SK-N-SH treated with all-trans-retinoic acid at 6 μM for 48 hours (cell line): ENCODE measurements around the gene EHD4.

ENCODE experiments used
- ATAC-seq: fragments of 200-7000 bp; cut with Tn5 transposase; 3 replicates; pipeline ENCODE4 v1.9.1; 2020; ENCODE audit warnings: mild to moderate bottlenecking, moderate library complexity
- ARNTL ChIP-seq: fragments of 450-650 bp; formaldehyde crosslinking; IDR thresholded peaks from 2 replicates; pipeline ENCODE4 v1.5.0; 2020; ENCODE audit warnings: low read depth, mild to moderate bottlenecking, moderate library complexity, borderline replicate concordance
- BACH2 ChIP-seq: fragments of 250-450 bp; sonication (Bioruptor Pico); IDR thresholded peaks from 2 replicates; pipeline ENCODE4 v1.9.0; 2021; ENCODE audit warnings: mild to moderate bottlenecking, borderline replicate concordance
- CREB5 ChIP-seq: fragments of 250-450 bp; sonication (Bioruptor Pico); IDR thresholded peaks from 2 replicates; pipeline ENCODE4 v1.5.1; 2020; ENCODE audit warnings: low read depth, mild to moderate bottlenecking, moderate library complexity
- ESRRG ChIP-seq: fragments of 250-450 bp; sonication (Bioruptor Pico); IDR thresholded peaks from 2 replicates; pipeline ENCODE4 v1.6.1; 2021; ENCODE audit warnings: mild to moderate bottlenecking
- ISL1 ChIP-seq: fragments of 250-450 bp; sonication (Bioruptor Pico); IDR thresholded peaks from 2 replicates; pipeline ENCODE4 v2.1.2; 2022; ENCODE audit warnings: mild to moderate bottlenecking, moderate library complexity
- OSR1 ChIP-seq: fragments of 250-450 bp; sonication (Bioruptor Pico); IDR thresholded peaks from 2 replicates; pipeline ENCODE4 v1.8.0; 2022; ENCODE audit warnings: moderate library complexity, mild to moderate bottlenecking, inconsistent platforms
- PPARA ChIP-seq: fragments of 250-450 bp; sonication (Bioruptor Pico); IDR thresholded peaks from 2 replicates; pipeline ENCODE4 v1.5.0; 2020; ENCODE audit warnings: mild to moderate bottlenecking, borderline replicate concordance
- RARB ChIP-seq: fragments of 250-450 bp; sonication (Bioruptor Pico); IDR thresholded peaks from 2 replicates; pipeline ENCODE4 v1.8.0; 2021; ENCODE audit warnings: mild to moderate bottlenecking, moderate library complexity
- SNAI2 ChIP-seq: fragments of 250-450 bp; sonication (Bioruptor Pico); IDR thresholded peaks from 2 replicates; pipeline ENCODE4 v1.5.0; 2020; ENCODE audit warnings: mild to moderate bottlenecking, moderate library complexity
- TCF4 ChIP-seq: fragments of 250-450 bp; sonication (Bioruptor Pico); IDR thresholded peaks from 2 replicates; pipeline ENCODE4 v1.8.0; 2021; ENCODE audit warnings: mild to moderate bottlenecking, moderate library complexity, borderline replicate concordance
- TOX ChIP-seq: fragments of 250-450 bp; sonication (Bioruptor Pico); IDR thresholded peaks from 2 replicates; pipeline ENCODE4 v1.8.0; 2021; ENCODE audit warnings: mild to moderate bottlenecking, moderate library complexity, borderline replicate concordance
- ZC3H10 ChIP-seq: fragments of 250-450 bp; sonication (Bioruptor Pico); IDR thresholded peaks from 2 replicates; pipeline ENCODE4 v1.5.1; 2021; ENCODE audit warnings: mild to moderate bottlenecking, moderate library complexity
- ZFP3 ChIP-seq: fragments of 250-450 bp; sonication (Bioruptor Pico); IDR thresholded peaks from 2 replicates; pipeline ENCODE4 v1.5.0; 2020; ENCODE audit warnings: mild to moderate bottlenecking, moderate library complexity
- ZFP30 ChIP-seq: fragments of 450-650 bp; formaldehyde crosslinking; IDR thresholded peaks from 2 replicates; pipeline ENCODE4 v1.5.0; 2022; ENCODE audit warnings: mild to moderate bottlenecking, moderate library complexity
- ZNF565 ChIP-seq: fragments of 450-650 bp; formaldehyde crosslinking; conservative IDR thresholded peaks from 2 replicates; pipeline ENCODE4 v1.5.0; 2020; ENCODE audit warnings: low read depth, mild to moderate bottlenecking, moderate library complexity
- ZNF70 ChIP-seq: fragments of 450-650 bp; formaldehyde crosslinking; IDR thresholded peaks from 2 replicates; pipeline ENCODE4 v1.5.0; 2020; ENCODE audit warnings: mild to moderate bottlenecking, moderate library complexity
- ZNF8 ChIP-seq: fragments of 450-650 bp; formaldehyde crosslinking; IDR thresholded peaks from 2 replicates; pipeline ENCODE4 v1.5.0; 2020; ENCODE audit warnings: mild to moderate bottlenecking, moderate library complexity
- TF ChIP-seq, protein P1 (sequence below): fragments of 250-450 bp; sonication (Bioruptor Pico); IDR thresholded peaks from 2 replicates; pipeline ENCODE4 v1.8.0; 2020; ENCODE audit warnings: mild to moderate bottlenecking, moderate library complexity, borderline replicate concordance
- TF ChIP-seq, protein P2 (sequence below): fragments of 250-450 bp; sonication (Bioruptor Pico); IDR thresholded peaks from 2 replicates; pipeline ENCODE4 v1.8.0; 2021; ENCODE audit warnings: low read depth, mild to moderate bottlenecking, moderate library complexity, borderline replicate concordance
- TF ChIP-seq, protein P3 (sequence below): fragments of 250-450 bp; sonication (Bioruptor Pico); IDR thresholded peaks from 2 replicates; pipeline ENCODE4 v1.5.0; 2020; ENCODE audit warnings: mild to moderate bottlenecking, moderate library complexity
- TF ChIP-seq, protein P4 (sequence below): fragments of 250-450 bp; sonication (Bioruptor Pico); IDR thresholded peaks from 2 replicates; pipeline ENCODE4 v1.5.1; 2021; ENCODE audit warnings: mild to moderate bottlenecking, moderate library complexity

Gene EHD4

GRCh38 chr15:41987246-41987924 lies 15.0 kb upstream of the EHD4 start:
- ATAC-seq = no peak
- TF ChIP-seq ZC3H10 (CRISPR knock-in tag) (no peak), ZNF70 (no peak), TCF4 (CRISPR knock-in tag) (no peak), BACH2 (CRISPR knock-in tag) (no peak), CREB5 (CRISPR knock-in tag) (no peak), TOX (no peak), ZFP3 (CRISPR knock-in tag) (no peak), ISL1 (CRISPR knock-in tag) (no peak), ZFP30 (CRISPR knock-in tag) (no peak), ZNF565 (CRISPR knock-in tag) (no peak), SNAI2 (CRISPR knock-in tag) (no peak), PPARA (CRISPR knock-in tag) (no peak), ARNTL (no peak)
- TF ChIP-seq, protein P1, sequence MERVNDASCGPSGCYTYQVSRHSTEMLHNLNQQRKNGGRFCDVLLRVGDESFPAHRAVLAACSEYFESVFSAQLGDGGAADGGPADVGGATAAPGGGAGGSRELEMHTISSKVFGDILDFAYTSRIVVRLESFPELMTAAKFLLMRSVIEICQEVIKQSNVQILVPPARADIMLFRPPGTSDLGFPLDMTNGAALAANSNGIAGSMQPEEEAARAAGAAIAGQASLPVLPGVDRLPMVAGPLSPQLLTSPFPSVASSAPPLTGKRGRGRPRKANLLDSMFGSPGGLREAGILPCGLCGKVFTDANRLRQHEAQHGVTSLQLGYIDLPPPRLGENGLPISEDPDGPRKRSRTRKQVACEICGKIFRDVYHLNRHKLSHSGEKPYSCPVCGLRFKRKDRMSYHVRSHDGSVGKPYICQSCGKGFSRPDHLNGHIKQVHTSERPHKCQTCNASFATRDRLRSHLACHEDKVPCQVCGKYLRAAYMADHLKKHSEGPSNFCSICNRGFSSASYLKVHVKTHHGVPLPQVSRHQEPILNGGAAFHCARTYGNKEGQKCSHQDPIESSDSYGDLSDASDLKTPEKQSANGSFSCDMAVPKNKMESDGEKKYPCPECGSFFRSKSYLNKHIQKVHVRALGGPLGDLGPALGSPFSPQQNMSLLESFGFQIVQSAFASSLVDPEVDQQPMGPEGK = no peak
- TF ChIP-seq, protein P2, sequence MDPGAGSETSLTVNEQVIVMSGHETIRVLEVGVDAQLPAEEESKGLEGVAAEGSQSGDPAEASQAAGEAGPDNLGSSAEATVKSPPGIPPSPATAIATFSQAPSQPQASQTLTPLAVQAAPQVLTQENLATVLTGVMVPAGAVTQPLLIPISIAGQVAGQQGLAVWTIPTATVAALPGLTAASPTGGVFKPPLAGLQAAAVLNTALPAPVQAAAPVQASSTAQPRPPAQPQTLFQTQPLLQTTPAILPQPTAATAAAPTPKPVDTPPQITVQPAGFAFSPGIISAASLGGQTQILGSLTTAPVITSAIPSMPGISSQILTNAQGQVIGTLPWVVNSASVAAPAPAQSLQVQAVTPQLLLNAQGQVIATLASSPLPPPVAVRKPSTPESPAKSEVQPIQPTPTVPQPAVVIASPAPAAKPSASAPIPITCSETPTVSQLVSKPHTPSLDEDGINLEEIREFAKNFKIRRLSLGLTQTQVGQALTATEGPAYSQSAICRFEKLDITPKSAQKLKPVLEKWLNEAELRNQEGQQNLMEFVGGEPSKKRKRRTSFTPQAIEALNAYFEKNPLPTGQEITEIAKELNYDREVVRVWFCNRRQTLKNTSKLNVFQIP (CRISPR knock-in tag) = no peak

DNA sequence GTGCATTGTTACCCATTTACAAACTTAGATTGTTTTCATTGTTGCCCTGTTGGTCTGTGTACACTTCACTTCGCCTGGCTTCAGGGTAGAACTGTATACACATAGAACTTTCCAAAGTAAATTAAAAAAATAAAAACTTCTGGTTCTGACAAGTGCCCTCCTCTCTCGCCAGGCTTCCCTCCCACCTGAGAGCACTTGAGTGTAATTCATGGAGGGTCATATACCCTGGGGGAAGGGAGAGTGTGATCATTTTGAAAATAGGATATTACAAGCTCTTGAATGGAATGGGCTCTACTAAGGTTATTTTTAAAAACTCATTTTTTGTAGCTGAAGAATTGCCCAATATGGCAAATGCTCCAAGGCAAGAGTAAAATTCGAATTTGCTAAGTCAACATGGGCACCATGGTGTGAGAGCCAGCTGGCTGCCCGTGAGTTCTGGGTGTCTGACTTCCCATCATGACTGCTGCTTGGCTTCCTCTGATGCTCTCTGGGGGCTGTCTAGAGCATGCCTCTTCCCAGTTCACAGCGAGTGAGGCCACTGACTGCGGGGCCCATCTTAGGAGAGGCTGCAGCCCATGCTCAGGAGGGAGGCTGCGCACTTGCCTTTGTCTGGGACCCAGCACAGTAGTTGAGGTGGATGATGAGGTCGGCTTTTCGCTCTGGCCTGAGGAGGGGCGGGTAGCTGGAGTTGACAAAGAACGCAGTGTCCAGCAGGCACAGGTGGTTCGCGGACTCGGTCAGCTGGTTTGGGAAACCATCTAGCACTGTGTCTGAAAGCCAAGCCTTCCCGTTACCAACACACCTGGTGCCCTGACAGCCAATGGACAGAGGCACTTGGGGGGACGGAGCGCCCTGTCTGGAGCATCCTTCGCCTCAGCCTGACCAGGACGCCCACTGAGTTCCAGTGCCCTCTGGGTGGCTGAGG lies 13.1 kb upstream of the EHD4 start:
- no peak for TF ChIP-seq ZFP3 (CRISPR knock-in tag)
- no peak for TF ChIP-seq ZNF8 (CRISPR knock-in tag)
- TF ChIP-seq, protein P1 = no peak
- TF ChIP-seq, protein P3, sequence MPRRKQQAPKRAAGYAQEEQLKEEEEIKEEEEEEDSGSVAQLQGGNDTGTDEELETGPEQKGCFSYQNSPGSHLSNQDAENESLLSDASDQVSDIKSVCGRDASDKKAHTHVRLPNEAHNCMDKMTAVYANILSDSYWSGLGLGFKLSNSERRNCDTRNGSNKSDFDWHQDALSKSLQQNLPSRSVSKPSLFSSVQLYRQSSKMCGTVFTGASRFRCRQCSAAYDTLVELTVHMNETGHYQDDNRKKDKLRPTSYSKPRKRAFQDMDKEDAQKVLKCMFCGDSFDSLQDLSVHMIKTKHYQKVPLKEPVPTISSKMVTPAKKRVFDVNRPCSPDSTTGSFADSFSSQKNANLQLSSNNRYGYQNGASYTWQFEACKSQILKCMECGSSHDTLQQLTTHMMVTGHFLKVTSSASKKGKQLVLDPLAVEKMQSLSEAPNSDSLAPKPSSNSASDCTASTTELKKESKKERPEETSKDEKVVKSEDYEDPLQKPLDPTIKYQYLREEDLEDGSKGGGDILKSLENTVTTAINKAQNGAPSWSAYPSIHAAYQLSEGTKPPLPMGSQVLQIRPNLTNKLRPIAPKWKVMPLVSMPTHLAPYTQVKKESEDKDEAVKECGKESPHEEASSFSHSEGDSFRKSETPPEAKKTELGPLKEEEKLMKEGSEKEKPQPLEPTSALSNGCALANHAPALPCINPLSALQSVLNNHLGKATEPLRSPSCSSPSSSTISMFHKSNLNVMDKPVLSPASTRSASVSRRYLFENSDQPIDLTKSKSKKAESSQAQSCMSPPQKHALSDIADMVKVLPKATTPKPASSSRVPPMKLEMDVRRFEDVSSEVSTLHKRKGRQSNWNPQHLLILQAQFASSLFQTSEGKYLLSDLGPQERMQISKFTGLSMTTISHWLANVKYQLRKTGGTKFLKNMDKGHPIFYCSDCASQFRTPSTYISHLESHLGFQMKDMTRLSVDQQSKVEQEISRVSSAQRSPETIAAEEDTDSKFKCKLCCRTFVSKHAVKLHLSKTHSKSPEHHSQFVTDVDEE = no peak
- no peak for TF ChIP-seq PPARA (CRISPR knock-in tag)
- TF ChIP-seq RARB (CRISPR knock-in tag) = no peak
- no peak for TF ChIP-seq ESRRG (CRISPR knock-in tag)
- no peak for TF ChIP-seq ZNF70
- no peak for TF ChIP-seq SNAI2 (CRISPR knock-in tag)
- TF ChIP-seq ZFP30 (CRISPR knock-in tag) = no peak
- TF ChIP-seq ISL1 (CRISPR knock-in tag) = no peak
- TF ChIP-seq OSR1 (CRISPR knock-in tag) = no peak
- TF ChIP-seq TCF4 (CRISPR knock-in tag) = no peak
- TF ChIP-seq, protein P4, sequence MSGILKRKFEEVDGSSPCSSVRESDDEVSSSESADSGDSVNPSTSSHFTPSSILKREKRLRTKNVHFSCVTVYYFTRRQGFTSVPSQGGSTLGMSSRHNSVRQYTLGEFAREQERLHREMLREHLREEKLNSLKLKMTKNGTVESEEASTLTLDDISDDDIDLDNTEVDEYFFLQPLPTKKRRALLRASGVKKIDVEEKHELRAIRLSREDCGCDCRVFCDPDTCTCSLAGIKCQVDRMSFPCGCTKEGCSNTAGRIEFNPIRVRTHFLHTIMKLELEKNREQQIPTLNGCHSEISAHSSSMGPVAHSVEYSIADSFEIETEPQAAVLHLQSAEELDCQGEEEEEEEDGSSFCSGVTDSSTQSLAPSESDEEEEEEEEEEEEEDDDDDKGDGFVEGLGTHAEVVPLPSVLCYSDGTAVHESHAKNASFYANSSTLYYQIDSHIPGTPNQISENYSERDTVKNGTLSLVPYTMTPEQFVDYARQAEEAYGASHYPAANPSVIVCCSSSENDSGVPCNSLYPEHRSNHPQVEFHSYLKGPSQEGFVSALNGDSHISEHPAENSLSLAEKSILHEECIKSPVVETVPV (CRISPR knock-in tag) = no peak
- no peak for ATAC-seq
